Stimulated activated effector memory CD8-positive, alpha-beta T cell treated with anti-CD3 and anti-CD28 coated beads, Interleukin-12 subunit alpha, Interleukin-12 subunit beta, amount 100 ng/mL, for 72 hours (primary cell): ENCODE measurements around the gene HSPG2.
"Not testable (repeated sequence)": the region's sequence is repeated elsewhere in the genome, so short reads cannot be mapped to it uniquely, and the experiment has no call there.

Experiments used
- ATAC-seq: fragments of 150-1000 bp; cut with Tn5 transposase; 2 replicates; pipeline ENCODE4 v1.10.0; 2021
- DNase-seq, 2 donors: peaks; one replicate each; pipeline ENCODE4 v3.0.0; 2021 to 2022; ENCODE audit warnings: low spot score in 2 of 2
- H3K27ac Mint-ChIP-seq: one replicate; pipeline ENCODE4 v1.8.0; 2022; ENCODE audit warnings: mild to moderate bottlenecking, mixed read lengths
- H3K36me3 Mint-ChIP-seq: one replicate; pipeline ENCODE4 v1.8.0; 2022; ENCODE audit warnings: mild to moderate bottlenecking, mixed read lengths
- H3K4me1 Mint-ChIP-seq: one replicate; pipeline ENCODE4 v1.8.0; 2022; ENCODE audit warnings: mixed read lengths
- H3K4me3 Mint-ChIP-seq: one replicate; pipeline ENCODE4 v1.8.0; 2022; ENCODE audit warnings: mild to moderate bottlenecking, mixed read lengths
- H3K9me3 Mint-ChIP-seq: one replicate; pipeline ENCODE4 v1.8.0; 2022; ENCODE audit warnings: mixed read lengths

Gene HSPG2

DNA sequence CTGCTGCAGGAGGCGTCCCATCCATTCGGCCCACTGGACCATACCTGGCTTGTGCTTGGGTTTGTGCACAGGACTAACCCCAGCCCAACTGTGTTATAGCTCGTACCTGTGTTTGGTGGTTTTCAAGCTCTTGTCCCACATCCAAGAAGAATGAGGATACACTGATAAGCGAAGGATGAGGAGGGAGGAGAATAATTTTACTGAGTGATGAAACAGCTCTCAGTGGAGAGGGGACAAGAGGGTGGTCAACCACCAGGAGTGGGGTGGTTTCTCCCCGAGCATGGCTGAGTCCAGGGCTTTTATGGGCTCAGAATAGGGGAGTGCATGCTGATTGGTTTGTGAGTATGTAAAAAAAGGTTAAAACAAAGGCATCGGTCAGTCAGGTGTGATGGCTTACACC is 142.0 kb downstream of the HSPG2 start:
- Mint-ChIP-seq H3K4me3 (no peak overlapping the region), H3K4me1 (peaks cover 5% of the 10 kb centered on the region), H3K36me3 (no peaks in the 10 kb centered on the region), H3K9me3 (no peaks in the 10 kb centered on the region), H3K27ac (no peak overlapping the region)
- ATAC-seq = no peak
- DNase-seq = no peak

DNA sequence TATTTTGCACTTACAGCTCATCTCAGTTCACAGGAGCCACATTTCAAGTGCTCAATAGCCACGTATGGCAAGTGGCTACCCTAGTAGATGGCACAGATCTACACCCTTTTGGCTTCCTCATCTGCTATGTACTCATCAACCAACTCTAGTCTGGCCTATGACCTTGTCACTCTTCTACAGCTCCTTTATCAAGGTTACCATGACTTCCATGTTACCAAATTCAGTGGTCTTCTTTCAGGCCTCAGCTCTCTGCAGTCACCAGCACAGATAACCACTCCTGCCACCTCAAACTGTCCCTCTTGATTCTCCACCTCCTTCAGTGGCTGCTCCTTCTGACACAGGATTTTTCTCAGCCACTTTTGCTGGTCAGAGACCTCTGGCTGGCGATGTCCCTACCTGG is 142.5 kb downstream of the HSPG2 start:
- Mint-ChIP-seq H3K36me3 (no peaks in the 10 kb centered on the region), H3K4me1 (peaks cover 5% of the 10 kb centered on the region), H3K4me3 (no peak overlapping the region), H3K9me3 (no peaks in the 10 kb centered on the region), H3K27ac (no peak overlapping the region)
- ATAC-seq = no peak
- DNase-seq = no peak

DNA sequence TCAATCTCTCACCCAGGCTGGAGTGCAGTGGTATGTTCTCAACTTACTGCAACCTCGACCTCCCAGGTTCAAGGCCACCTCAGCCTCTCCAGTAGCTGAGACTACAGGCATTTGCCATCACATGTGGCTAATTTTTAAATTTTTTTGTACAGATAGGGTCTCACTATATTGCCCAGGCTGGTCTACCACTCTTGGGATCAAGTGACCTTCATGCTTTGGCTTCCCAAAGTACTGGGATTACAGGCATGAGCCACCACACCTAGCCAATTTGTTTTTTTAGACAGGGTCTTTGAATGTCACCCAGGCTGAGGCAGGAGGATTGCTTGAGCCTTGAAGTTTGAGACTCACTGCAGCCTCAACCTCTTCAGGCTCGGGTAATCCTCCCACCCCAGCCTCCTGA is 144.0 kb downstream of the HSPG2 start:
- DNase-seq (no peak), ATAC-seq (no peak)
- no peaks in the 10 kb centered on the region for H3K36me3 Mint-ChIP-seq
- H3K27ac Mint-ChIP-seq = no peak overlapping the region
- no peaks in the 10 kb centered on the region for H3K9me3 Mint-ChIP-seq
- H3K4me1 Mint-ChIP-seq = peaks cover 5% of the 10 kb centered on the region
- H3K4me3 Mint-ChIP-seq = no peak overlapping the region

DNA sequence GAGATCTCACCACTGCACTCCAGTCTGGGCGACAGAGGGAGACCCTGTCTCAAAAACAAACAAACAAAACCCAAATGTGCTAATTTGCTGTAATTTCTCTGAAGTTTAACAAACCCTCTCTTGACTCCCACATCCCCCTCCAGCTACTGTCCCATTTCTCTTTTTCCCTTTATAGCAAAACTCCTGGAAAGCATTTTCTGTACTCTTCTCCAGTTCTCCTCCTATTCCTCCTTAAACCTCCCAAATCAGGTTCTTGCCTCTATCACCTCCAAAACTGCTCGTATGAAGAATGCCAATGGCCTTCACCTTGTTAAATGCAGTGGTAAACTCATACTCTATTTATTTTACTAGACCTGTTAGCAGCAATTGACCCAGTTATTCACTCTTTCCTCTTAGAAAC is 150.5 kb downstream of the HSPG2 start:
- ATAC-seq = no peak
- Mint-ChIP-seq H3K4me1 (peaks cover 7% of the 10 kb centered on the region), H3K4me3 (no peak overlapping the region), H3K27ac (no peak overlapping the region), H3K9me3 (no peaks in the 10 kb centered on the region), H3K36me3 (peaks cover 18% of the 10 kb centered on the region)
- no peak for DNase-seq

DNA sequence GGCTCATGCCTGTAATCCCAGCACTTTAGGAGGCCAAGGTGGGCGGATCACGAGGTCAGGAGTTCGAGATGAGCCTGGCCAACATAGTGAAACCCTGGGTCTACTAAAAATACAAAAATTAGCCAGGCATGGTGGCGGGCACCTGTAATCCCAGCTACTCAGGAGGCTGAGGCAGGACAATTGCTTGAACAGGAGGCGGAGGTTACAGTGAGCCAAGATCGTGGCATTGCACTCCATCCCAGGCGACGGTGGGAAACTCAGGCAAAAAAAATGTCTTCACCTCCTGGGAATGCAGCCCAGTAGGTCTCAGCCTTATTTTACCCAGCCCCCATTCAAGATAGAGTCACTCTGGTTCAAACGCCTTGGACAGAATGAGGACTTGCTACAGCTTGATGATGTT is 151.3 kb downstream of the HSPG2 start:
- H3K36me3 Mint-ChIP-seq = peaks cover 21% of the 10 kb centered on the region
- H3K4me1 Mint-ChIP-seq, DNase-seq, H3K4me3 Mint-ChIP-seq, ATAC-seq, H3K27ac Mint-ChIP-seq, H3K9me3 Mint-ChIP-seq: not testable (repeated sequence)

DNA sequence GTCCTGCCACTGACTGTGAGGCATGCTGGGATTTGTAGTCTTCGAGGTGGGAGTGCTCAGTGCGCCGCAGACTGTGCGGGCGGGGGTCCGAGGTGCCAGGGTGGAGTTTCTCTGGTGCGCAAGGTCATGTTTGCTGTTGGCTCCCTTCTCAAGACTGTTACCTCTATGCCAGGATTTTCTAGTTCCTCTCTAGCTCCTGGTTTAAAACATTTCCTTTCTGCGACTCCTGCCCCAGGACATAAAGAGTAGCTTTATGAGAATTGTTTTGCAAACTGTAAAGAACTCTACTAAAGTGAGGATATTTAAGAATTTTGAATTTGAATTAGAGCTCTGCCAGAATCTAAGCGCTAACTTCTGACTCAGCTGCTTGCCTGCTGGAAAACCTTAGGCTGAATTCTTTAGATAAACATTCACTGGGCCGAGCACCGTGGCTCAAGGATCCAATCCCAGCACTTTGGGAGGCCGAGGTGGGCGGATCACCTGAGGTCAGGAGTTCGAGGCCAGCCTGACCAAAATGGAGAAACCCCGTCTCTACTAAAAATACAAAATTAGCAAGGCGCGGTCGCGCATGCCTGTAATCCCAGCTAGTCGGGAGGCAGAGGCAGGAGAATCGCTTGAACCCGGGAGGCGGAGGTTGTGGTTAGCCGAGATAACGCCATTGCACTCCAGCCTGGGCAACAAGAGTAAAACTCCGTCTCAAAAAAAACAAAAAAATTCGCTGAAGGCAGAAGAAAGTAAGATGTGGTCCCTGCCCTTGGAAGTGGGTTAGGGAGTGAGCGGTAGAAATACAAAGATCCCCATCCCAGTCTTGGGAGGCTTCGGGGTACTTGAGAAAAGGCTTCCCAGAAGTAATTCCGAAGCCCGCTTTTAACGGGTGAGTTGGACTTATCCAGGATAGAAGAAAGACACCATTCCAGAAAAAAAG is 153.2 kb downstream of the HSPG2 start:
- peak overlapping the region; percentile 100 for H3K27ac Mint-ChIP-seq
- peaks cover 20% of the 10 kb centered on the region for H3K4me1 Mint-ChIP-seq
- peaks cover 34% of the 10 kb centered on the region for H3K36me3 Mint-ChIP-seq
- no peaks in the 10 kb centered on the region for H3K9me3 Mint-ChIP-seq
- H3K4me3 Mint-ChIP-seq = peak overlapping the region; percentile 85
- no peak for DNase-seq
- no peak for ATAC-seq

DNA sequence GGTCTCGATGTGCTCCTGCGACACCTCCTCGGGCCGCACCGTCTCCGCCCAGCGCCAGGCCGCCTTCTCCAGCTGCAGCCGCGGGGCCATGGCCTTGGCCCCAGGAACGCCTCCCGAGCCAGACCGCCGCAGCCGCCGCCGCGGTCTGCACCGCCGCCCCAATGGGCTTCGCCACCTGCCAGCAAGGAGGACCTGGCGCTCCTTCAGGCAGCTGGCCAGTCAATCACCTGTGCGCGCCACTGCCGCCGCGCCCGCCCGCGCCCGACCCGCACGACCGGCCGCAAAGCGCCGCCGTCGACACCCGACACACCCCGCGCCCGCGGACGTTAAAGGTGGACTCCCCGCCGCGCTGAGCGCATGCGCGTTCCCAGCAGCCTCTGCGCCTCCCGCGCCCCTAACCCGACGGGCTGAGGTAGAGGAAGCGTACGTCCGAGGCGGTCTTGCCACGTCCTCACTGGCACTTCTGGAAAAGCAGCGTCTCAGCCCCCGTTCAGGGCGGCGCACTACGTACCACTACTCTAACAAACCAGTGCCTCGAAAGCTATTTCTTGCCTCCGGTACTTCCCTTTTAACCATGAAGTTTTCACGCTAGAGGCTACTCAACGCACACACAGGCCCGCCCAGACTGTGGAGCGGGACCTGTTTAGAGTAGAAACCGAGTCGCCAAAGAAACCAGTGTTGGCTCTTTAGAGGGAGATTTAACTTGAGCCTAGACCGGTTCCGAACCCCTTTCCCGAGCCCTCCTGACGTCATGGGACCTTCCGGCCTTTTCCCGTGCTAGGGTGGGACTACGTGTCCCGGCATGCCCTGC is 154.0 kb downstream of the HSPG2 start, which contains the start of gene USP48:
Gene USP48 (minus strand): TSS at position 282 of the 811 bp plus-strand sequence. CDS start 192 bp downstream, at position 90.
- ATAC-seq (peak; percentile 88), DNase-seq (peak; percentile 94 to 98)
- Mint-ChIP-seq H3K9me3 (no peaks in the 10 kb centered on the region), H3K4me1 (peaks cover 23% of the 10 kb centered on the region), H3K27ac (peak within 1 kb of the TSS; percentile 100), H3K36me3 (peaks cover 36% of the 10 kb centered on the region), H3K4me3 (peak within 1 kb of the TSS; percentile 85)

DNA sequence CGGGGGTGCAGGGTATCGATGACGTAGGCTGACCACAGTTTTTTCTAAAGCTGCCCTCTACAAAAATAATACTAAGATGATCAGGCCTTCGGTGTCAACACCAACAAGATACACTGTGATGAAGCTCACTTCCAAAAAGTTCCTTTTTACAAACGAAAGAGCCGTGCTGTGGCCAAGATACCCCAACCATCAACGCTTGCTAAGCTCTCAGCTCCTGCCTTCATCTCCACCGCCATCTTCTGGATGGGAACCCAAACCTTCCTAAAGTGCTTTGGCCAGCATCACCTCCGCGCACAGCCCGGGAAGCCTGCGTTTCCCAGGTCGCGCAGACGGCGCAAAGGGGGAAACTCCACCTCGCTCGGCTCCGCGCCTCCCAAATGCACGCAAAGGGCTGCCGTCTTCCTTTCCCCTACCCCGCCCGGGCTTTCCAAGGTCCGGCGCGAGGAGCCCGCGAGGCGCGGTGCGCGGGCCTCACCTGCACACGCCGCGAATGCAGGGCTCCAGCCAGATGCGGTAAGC is 154.7 kb downstream of the HSPG2 start:
- DNase-seq = peak; percentile 29 to 85
- H3K27ac Mint-ChIP-seq = peak overlapping the region; percentile 100

DNA sequence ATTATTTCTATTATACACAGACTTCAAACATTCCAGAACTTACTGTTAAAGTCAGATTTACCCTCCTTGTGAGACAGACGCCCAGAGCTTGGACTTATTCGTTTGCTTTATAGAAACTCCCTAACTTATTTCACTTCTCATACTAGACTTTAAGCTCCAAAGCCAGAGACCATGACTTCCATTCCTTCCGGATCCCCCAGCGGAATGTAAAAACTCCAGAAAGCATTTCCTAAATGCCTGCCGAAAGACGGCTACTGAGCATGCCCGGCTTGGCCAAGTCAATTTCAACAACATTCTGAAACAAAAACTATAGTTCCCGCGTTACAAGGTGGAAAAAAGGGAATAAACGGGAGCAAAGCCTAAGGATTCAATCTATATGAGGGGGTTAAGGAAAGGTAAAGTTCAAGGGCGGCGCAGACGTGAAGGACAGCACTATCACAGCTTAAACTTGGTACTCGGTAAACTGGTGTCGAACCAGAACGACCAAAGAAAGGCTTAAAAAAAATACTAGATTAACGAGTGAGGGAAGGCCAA is 155.2 kb downstream of the HSPG2 start:
- peaks cover 46% of the 10 kb centered on the region for H3K36me3 Mint-ChIP-seq
- H3K4me1 Mint-ChIP-seq = peaks cover 33% of the 10 kb centered on the region
- H3K4me3 Mint-ChIP-seq = peak overlapping the region; percentile 85
- peak overlapping the region; percentile 100 for H3K27ac Mint-ChIP-seq
- ATAC-seq = no peak
- no peaks in the 10 kb centered on the region for H3K9me3 Mint-ChIP-seq
- DNase-seq = no peak

More for the DNA sequence above, 154.7 kb downstream of the HSPG2 start:
- Mint-ChIP-seq H3K4me1 (peaks cover 30% of the 10 kb centered on the region), H3K36me3 (peaks cover 42% of the 10 kb centered on the region), H3K4me3 (peak overlapping the region; percentile 85), H3K9me3 (no peaks in the 10 kb centered on the region)
- peak; percentile 12 for ATAC-seq

DNA sequence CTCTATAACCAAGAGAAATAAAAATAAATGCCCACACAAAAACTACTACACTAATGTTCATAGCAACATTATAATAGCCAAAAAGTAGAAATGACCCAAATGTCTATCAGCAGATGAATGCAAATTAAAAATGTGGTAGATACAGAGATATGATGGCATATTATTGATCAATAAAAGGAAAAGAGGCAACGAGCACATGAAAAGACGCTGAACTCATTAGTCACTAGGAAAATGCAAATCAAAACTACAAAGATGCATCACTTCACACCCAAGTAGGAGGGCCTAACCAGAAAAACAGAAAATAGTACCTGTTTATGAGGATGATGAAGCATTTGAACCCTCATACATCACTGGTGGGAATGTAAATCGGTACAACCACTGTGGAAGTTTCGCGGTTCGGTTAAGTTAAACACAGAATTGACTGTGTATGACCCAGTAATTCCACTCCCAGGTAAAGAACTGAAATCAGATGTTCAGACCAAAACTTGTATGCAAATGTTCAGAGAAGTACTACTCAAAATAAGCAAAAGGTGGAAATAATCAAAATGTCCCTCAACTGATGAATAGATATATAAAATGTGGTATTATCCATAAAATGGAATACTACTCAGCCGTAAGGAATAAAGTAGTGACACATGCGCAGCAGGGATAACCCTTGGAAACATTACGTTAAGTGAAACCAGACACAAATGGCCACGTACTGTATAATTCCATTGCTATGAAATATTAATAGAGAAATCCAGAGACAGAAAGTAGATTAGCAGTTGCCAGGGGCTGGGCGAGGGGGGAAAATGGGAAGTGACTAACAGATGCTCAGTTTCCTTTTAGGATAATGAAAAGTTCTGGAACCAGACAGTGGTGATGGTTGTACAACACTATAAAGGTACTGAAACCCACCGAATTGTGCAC is 157.2 kb downstream of the HSPG2 start:
- Mint-ChIP-seq H3K27ac (peak overlapping the region; percentile 88), H3K4me3 (peak overlapping the region; percentile 74), H3K9me3 (no peaks in the 10 kb centered on the region), H3K4me1 (peaks cover 47% of the 10 kb centered on the region), H3K36me3 (peaks cover 56% of the 10 kb centered on the region)
- DNase-seq (peak; percentile 28 to 73), ATAC-seq (peak; percentile 74)

GRCh38 chr1:21778405-21778727 is 158.7 kb downstream of the HSPG2 start:
- Mint-ChIP-seq H3K27ac (no peak overlapping the region), H3K4me3 (peak overlapping the region; percentile 74), H3K36me3 (peaks cover 51% of the 10 kb centered on the region), H3K4me1 (peaks cover 49% of the 10 kb centered on the region), H3K9me3 (no peaks in the 10 kb centered on the region)
- ATAC-seq (no peak), DNase-seq (no peak)

DNA sequence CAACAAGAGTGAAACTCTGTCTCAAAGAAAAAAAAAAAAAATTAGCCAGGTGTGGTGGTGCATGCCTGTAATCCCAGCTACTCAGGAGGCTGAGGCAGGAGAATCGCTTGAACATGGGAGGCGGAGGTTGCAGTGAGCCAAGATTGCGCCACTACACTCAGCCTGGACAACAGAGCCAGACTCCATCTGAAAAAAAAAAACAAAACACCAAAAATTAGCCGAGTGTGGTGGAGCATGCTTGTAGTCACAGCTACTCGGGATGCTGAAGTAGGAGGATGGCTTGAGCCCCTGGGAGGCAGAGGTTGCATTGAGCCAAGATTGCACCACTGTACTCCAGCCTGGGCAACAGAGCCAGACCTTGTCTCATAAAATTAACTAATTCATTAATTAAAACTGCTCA is 160.2 kb downstream of the HSPG2 start:
- H3K36me3 Mint-ChIP-seq = peaks cover 50% of the 10 kb centered on the region
- H3K9me3 Mint-ChIP-seq, DNase-seq, ATAC-seq: not testable (repeated sequence)
- peak overlapping the region; percentile 89 for H3K27ac Mint-ChIP-seq
- H3K4me1 Mint-ChIP-seq = peaks cover 56% of the 10 kb centered on the region
- peak overlapping the region; percentile 45 for H3K4me3 Mint-ChIP-seq

DNA sequence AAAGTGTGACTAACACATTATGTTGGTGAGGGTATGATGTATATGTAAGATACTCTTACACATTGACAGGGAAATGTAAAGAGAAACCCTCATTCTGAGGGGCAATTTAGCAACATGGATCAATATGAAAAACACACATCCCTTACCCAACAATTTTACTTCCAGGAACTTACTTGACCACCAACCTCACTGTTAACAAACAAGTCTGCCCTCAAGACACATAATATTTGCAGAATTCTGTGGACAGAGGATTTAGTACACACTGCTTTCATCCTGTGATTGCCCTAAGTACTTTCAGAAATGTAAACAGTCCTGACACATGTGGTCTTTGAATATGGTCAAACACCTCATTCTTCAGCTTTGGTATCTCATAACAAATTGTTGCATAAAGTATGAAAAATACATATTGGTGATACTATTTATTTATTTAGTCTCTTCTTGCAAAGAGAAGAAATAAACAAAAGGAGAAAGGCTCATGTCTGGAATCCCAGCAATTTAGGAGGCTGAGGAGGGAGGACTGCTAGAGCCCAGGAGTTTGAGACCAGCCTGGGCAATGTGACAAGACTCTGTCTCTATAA is 161.0 kb downstream of the HSPG2 start:
- H3K36me3 Mint-ChIP-seq = peaks cover 47% of the 10 kb centered on the region
- H3K27ac Mint-ChIP-seq = peak overlapping the region; percentile 89
- H3K9me3 Mint-ChIP-seq = no peaks in the 10 kb centered on the region
- ATAC-seq = peak; percentile 51
- H3K4me3 Mint-ChIP-seq = peak overlapping the region; percentile 45
- peaks cover 56% of the 10 kb centered on the region for H3K4me1 Mint-ChIP-seq
- DNase-seq = no peak

- no peak for ATAC-seq
- no peaks in the 10 kb centered on the region for H3K9me3 Mint-ChIP-seq
- no peak overlapping the region for H3K4me3 Mint-ChIP-seq
- DNase-seq = no peak
- H3K27ac Mint-ChIP-seq = peak overlapping the region; percentile 89
- peaks cover 46% of the 10 kb centered on the region for H3K36me3 Mint-ChIP-seq
- H3K4me1 Mint-ChIP-seq = peaks cover 56% of the 10 kb centered on the region
These were observed 161.6 kb downstream of the HSPG2 start for GRCh38 chr1:21775550-21775914.
